GM10266 (cell line): Measurements from ENCODE around the gene TPT1.
"Not testable (repeated sequence)": the region's sequence is repeated elsewhere in the genome, so short reads cannot be mapped to it uniquely, and the experiment has no call there.

Experiments used
- DNase-seq: peaks from one replicate; pipeline ENCODE4 v3.0.0; 2012; ENCODE audit errors: extremely low spot score
- TF ChIP-seq, protein P1 (sequence below): IDR thresholded peaks from 2 replicates; pipeline ENCODE4 v1.5.1; 2012; ENCODE audit warnings: mild to moderate bottlenecking, low read depth; ENCODE audit not compliant: control insufficient read depth, insufficient read depth; ENCODE audit errors: missing control alignments

TPT1 gene

DNA sequence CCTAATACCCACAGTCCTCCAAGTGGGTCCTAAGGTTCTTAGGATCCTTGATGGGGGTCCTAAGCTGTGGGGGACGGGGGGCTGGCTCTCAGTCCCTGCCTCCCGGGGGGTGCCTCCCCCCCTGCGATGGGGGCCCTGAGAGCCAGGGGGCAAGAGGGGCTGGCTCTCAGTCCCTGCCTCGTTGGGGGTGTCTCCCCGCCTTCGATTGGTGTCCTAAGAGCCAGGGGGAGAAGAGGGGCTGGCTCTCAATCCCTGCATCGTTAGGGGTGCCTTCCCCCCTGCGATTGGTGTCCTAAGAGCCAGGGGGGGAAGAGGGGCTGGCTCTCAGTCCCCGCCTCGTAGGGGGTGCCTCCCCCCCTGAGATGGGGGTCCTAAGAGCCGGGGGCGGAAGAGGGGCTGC, 40.2 kb upstream of the TPT1 start:
- no peak for DNase-seq
- TF ChIP-seq, protein P1, sequence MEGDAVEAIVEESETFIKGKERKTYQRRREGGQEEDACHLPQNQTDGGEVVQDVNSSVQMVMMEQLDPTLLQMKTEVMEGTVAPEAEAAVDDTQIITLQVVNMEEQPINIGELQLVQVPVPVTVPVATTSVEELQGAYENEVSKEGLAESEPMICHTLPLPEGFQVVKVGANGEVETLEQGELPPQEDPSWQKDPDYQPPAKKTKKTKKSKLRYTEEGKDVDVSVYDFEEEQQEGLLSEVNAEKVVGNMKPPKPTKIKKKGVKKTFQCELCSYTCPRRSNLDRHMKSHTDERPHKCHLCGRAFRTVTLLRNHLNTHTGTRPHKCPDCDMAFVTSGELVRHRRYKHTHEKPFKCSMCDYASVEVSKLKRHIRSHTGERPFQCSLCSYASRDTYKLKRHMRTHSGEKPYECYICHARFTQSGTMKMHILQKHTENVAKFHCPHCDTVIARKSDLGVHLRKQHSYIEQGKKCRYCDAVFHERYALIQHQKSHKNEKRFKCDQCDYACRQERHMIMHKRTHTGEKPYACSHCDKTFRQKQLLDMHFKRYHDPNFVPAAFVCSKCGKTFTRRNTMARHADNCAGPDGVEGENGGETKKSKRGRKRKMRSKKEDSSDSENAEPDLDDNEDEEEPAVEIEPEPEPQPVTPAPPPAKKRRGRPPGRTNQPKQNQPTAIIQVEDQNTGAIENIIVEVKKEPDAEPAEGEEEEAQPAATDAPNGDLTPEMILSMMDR: no peak

DNA sequence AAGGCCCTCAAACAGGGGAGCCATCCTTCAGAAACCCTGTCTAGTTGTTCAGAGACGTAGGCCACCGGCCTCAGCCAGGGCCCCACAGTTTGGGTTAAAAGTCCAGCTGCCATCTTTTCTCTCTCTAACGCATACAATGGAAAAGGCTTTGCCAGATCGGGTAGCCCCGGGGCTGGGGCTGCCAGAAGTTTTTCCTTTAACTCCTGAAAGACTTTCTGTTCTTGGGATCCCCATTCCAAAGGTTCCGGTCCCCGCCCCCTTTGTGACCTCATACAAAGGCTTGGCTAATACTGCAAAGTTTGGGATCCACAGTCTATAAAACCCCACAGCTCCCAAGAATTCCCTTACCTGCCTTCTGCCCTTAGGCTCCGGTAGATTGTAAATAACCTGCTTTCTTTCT, 39.7 kb upstream of the TPT1 start:
- not testable (repeated sequence) for DNase-seq

DNA sequence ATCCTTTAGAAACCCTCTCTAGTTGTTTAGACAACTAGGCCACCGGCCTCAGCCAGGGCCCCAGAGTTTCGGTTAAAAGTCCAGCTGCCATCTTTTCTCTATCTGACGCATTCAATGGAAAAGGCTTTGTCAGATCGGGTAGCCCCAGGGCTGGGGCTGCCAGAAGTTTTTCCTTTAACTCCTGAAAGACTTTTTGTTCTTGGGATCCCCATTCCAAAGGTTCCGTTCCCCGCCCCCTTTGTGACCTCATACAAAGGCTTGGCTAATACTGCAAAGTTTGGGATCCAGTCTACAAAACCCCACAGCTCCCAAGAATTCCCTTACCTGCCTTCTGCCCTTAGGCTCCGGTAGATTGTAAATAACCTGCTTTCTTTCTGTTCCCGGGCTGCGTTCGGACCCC, 38.5 kb upstream of the TPT1 start:
- DNase-seq: not testable (repeated sequence)

DNA sequence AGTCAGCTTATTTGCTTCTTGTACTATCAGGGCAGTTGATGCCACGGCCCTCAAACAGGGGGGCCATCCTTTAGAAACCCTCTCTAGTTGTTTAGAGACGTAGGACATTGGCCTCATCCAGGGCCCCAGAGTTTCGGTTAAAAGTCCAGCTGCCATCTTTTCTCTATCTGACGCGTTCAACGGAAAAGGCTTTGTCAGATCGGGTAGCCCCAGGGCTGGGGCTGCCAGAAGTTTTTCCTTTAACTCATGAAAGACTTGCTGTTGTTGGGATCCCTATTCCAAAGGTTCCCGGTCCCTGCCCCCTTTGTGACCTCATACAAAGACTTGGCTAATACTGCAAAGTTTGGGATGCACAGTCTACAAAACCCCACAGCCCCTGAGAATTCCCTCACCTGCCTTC, 37.8 kb upstream of the TPT1 start:
- not testable (repeated sequence) for DNase-seq

DNA sequence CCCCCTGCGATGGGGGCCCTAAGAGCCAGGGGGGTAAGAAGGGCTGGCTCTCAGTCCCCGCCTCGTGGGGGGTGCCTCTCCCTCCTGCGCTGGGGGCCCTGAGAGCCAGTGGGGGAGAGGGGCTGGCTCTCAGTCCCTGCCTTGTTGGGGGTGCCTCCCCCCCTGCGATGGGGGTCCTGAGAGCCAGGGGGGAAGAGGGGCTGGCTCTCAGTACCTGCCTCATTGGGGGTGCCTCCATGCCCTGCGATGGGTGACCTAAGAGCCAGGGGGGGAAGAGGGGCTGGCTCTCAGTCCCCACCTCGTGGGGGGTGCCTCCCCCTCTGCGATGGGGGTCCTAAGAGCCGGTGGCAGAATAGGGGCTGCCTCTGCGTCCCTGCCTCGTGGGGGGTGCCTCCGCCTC, 36.3 kb upstream of the TPT1 start:
- not testable (repeated sequence) for DNase-seq

DNA sequence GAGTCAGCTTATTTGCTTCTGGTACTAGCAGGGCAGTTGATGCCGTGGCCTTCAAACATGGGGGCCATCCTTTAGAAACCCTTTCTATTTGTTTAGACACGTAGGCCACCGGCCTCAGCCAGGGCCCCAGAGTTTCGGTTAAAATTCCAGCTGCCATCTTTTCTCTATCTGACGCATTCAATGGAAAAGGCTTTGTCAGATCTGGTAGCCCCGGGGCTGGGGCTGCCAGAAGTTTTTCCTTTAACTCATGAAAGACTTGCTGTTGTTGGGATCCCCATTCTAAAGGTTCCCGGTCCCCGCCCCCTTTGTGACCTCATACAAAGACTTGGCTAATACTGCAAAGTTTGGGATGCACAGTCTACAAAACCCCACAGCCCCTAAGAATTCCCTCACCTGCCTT, 35.7 kb upstream of the TPT1 start:
- DNase-seq: not testable (repeated sequence)

DNA sequence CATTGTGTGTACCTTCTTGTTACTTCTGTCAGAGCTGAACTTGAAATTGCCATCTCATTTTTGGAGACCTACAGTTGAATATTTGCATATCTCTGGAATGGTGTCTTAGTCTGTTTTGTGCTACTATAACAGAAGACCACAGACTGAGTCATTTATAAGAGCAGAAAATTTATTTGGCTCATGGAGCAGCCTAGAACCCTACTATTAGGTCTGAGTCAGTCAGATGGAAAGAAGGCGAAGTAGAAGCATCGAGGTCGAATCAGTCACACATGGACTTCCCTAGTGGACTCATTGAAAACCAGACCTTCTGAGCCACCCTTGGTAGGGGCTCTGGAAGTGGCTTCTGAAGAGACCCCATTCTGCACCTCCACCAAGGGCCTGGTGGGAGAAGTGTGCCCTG, 33.9 kb upstream of the TPT1 start:
- TF ChIP-seq, protein P1: no peak

DNA sequence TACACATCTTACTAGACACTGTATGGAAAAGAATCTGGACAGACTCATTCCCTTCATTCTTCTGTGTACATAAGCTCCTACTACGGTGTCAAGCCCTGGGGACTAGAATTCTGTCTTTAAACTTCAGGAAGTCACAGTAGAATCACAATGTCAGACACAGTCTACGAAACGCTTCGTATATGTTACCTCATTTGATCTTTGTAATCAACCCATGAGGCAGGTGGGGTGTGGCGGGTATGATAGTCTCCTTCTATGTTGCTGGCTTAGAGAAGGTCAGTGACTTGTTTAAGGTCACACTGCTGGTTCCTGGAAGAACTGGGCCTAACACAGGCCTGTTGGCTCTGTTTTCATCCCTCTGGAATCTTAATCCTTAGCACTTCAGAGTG, 32.2 kb upstream of the TPT1 start:
- no peak for DNase-seq
- TF ChIP-seq, protein P1: no peak

More for the DNA sequence above, 33.9 kb upstream of the TPT1 start:
- no peak for DNase-seq

DNA sequence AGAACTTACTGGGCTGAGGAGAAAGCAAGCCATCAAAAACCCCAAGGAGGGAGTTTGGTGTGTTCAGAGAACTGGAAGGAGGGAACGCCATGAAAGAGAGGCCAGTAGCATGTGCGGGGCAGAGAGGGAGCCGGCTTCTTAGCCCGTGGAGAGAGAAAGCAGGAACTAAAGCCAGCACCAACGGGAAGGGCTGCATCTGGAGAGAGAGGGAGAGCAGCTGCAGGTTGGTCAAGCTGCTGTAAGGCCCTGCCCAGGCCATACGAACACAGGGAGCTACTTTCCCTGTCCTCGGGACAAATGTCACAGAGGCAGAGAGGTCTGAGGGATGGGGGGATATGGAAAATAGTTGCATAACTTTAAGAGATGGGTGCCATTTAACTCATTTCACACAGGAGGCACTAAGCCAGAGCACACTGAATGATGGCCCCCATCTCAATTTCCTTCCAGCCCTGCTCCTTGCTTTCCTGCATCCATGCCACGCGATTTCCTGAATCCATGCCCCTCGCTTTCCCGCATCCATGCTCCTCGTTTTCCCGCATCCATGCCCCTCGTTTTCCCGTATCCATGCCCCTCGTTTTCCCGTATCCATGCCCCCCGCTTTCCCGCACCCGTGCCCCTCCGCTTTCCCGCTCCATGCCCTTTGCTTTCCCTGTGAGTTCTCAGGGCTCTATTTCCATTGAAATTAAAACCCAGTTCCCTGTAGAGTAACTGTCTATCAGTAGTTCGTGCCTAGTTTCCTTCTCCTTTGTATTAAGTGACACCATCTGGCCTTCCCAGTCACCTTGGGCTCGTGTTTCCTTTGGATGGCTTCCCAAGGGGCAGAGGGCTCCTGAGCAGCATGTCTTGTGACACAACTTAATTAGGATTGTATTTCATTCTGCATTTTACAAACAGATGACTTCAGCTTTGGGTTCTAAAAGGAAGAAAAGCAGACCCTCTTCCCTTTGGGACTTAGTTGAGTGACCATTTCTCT, 31.5 kb upstream of the TPT1 start:
- DNase-seq: no peak
- TF ChIP-seq, protein P1: no peak

DNA sequence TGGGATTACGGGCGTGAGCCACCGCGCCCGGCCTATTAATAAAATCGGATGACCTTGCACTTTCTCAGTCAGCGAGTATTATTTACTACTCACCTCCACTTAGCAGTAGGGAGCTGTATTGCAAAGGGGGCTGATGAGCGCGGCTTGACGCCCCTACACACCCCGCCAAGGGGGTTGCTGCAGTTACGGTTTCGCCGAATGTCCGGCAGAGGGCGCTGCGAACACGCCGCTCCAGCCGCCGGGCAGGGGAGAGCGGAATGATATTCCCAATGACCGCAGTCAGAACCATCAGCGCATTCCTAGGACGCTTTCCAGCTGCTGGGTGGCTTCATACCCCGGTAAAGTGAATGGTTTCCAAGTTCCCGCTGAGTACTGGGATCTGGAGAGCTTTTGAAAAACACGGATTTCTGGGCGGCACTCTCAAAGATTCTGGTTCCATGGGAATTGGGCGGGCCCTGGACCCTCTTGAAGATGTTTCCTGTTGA, 30.0 kb upstream of the TPT1 start:
- TF ChIP-seq, protein P1: peak; percentile 95
- DNase-seq: peak; percentile 66
